Left renal cortex interstitium (tissue), 4 donors: ENCODE measurements around the gene RMI1. TPM values are rescaled to one million over a fixed set of nuclear protein-coding genes. Genes with fewer than 3 reads are reported as not detected.
"Not testable (repeated sequence)": the region's sequence is repeated elsewhere in the genome, so short reads cannot be mapped to it uniquely, and the experiment has no call there.

Source experiments
- DNase-seq, 4 donors: peaks; one replicate each; pipeline ENCODE4 v3.0.0-alpha.2; 2013; ENCODE audit warnings: low read depth in 4 of 4, low spot score in 2 of 4, missing footprints in 1 of 4
- polyA plus RNA-seq, 4 donors: library from polyadenylated mRNA; unstranded; fragments of 120-200 nt; gene quantifications; one replicate each; pipeline ENCODE4 v1.2.1, GENCODE V29; 2013; ENCODE audit not compliant: insufficient read length in 4 of 4

Gene RMI1
- polyA plus RNA-seq, 4 donors = 19.6 to 24.5 (median 22.6) TPM

- no peak for DNase-seq
These were observed 21.0 kb downstream of the RMI1 start for GRCh38 chr9:84001621-84002020.

- DNase-seq = no peak
These were observed 21.7 kb downstream of the RMI1 start for GRCh38 chr9:84002344-84002743.

- no peak for DNase-seq
These were observed 22.6 kb downstream of the RMI1 start for GRCh38 chr9:84003246-84003645.

GRCh38 chr9:84007662-84008061 is 27.1 kb downstream of the RMI1 start:
- no peak for DNase-seq

DNA sequence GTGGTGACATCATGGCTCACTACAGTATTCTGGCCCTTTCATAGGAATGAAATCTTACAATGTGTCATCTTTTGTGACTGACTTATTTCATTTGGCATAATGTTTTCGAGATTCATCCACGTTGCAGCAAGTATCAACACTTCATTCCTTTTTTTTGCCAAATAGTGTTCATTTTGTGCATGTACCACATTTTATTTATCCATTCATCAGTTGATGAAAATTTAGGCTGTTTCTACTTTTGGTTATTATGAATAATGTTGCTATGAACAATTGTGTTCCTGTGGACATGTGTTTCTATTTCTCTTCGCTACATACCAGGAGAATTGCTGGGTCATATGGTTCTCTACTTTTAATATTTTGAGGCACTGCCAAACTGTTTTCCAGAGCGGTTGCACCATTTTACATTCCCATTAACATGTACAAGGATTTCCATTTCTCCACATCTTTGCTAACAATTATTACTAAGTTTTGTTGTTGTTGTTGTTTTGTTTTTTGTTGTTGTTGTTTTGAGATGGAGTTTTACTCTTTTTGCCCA is 43.5 kb downstream of the RMI1 start:
- no peak for DNase-seq

GRCh38 chr9:84027201-84027600 is 46.6 kb downstream of the RMI1 start:
- no peak for DNase-seq

DNA sequence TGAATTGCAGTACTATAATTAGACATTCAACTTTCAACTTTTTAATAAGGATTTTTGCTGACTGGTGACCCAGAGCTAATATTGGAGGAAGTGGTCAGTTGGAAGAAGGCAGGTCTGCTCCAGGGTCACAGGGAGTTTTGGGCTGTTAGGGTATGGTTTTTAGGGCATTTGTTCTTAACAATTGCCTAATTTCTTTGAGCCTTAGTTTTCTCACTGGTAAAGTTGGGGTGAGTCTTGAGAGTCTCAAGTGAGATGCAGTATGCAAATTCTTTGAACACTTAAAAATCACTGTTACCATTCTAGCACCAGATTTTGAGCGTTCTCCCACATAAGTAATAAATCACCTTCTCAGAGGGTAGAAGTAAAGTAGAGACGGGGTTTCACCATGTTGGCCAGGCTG is 50.9 kb downstream of the RMI1 start:
- DNase-seq = no peak

GRCh38 chr9:84041857-84042256 is 61.3 kb downstream of the RMI1 start:
- DNase-seq = not testable (repeated sequence)

DNA sequence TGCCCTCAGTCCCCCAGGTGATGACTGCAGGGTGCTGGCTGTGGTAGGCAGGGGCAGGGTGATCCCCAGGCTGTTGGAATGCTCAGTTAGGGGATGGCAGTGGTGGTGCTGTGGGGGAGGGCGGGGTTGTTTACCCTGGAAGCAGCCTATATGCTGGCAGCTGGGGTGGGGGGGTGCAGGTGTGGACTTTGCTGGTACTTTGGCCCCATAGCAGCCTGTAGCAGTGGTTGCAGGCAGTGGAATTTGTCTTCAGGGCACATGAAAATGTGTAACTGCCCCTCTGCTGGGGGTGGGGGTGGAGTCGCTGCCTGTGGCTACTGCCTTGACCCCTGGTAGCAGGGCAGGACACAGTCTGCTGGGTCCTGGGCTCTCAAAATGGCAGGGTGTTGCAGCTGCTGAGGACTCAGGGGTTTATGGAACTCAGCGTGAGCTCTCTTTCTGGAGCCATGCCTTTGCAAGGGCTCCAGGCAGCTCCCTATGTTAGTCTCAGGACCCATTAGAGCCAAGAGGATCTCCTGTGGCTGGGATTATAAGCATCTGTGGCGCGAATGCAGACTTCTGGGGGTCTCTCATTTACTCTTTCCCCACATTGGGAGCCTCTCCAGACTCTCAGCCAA is 65.0 kb downstream of the RMI1 start:
- DNase-seq = no peak

Other genes starting within 250 kb of the RMI1 start
- gene GKAP1, start 163.0 kb upstream of the RMI1 start, polyA plus RNA-seq = 10 to 100 TPM; 15.7 to 24.7 (median 19.6) TPM
- 10 to 100 TPM; 17.0 to 25.1 (median 20.6) TPM for gene KIF27, start 59.4 kb upstream of the RMI1 start, polyA plus RNA-seq
- 1,000 to 10,000 TPM in 1 of 4 donors, 100 to 1,000 TPM in 3; 860 to 1,030 (median 902) TPM for gene HNRNPK, start 590 bp upstream of the RMI1 start, polyA plus RNA-seq